Mesothelial cell of epicardium (in vitro differentiated cells): Measurements from ENCODE around the gene CYB5D1. TPM values are rescaled to one million over a fixed set of nuclear protein-coding genes. Genes with fewer than 3 reads are reported as not detected.

Experiments
- DNase-seq, 2 experiments: peaks; one replicate each; pipeline ENCODE4 v3.0.0; 2021; ENCODE audit warnings: low spot score in 2 of 2; ENCODE audit not compliant: unreplicated experiment in 2 of 2
- H3K27ac Mint-ChIP-seq: 2 replicates; pipeline ENCODE4 v1.8.0; 2021; ENCODE audit warnings: mixed read lengths
- H3K27me3 Mint-ChIP-seq: 2 replicates; pipeline ENCODE4 v1.8.0; 2021; ENCODE audit warnings: low read depth, mixed read lengths
- H3K36me3 Mint-ChIP-seq: 2 replicates; pipeline ENCODE4 v1.8.0; 2021; ENCODE audit warnings: mixed read lengths
- H3K4me1 Mint-ChIP-seq: 2 replicates; pipeline ENCODE4 v1.8.0; 2021; ENCODE audit warnings: mixed read lengths
- H3K4me3 Mint-ChIP-seq: 2 replicates; pipeline ENCODE4 v1.8.0; 2021; ENCODE audit warnings: mild to moderate bottlenecking, moderate library complexity, mixed read lengths
- H3K9me3 Mint-ChIP-seq: 2 replicates; pipeline ENCODE4 v1.8.0; 2021; ENCODE audit warnings: mixed read lengths
- total RNA-seq: library from RNA; stranded (reverse); gene quantifications from 3 replicates; pipeline ENCODE4 v1.2.1, GENCODE V29; 2021
- TF ChIP-seq, protein P1 (sequence below): fragments of 200-600 bp; sonication (generic); IDR thresholded peaks from one replicate; pipeline ENCODE4 v1.5.0; 2021; ENCODE audit warnings: antibody characterized with exemption; ENCODE audit not compliant: unreplicated experiment

CYB5D1 gene
- total RNA-seq, 1 donor from 2014 or later = 13.0 TPM

DNA sequence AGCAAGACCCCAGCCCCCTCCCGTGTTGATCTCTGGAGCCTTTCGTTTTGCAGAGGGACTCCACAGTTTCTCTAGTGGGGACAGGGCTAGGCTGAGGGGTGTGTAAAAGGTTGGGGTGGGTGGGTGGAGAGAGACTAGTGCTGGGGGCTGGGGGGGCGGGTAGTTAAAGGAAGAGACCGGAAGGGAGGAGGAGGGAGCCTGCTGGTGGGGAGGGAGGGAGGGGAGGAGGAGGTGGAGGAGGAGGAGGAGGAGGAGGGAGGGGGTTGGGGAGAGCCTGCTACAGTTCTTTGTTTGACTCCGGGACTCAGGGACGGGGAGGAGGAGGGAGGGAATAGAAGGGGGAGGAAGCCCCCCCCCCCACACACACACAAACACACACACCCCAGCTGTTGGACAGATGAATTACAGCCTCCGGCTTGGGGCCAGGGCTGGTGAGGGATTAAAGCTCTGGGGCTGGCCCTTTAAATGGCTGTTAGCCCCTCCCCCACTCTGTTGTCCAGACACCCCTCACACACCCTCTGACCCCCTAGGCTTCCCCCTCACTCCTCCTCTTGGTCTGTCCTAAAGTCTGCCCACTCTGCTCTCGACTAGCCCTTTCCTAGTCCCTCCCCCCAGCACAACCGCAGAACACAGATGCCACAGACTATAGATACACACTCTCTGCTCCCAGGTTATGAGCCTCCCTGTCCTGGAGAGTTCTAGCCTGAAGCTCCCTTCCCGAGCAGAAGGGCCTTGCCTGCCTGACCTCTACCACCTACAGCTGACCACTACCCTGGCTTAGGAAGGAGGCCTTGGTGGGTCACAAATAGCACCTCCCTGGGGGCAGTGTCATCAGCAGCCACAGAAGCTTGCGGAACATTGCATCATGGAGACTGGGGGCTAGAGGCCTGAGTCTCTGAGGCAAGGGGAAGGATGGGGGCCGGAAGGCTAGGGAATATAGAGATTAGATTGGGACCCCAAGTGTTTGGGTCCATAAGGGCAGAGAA is 19.4 kb upstream of the CYB5D1 start:
- no peak for DNase-seq
- peaks cover 4% of the 10 kb centered on the region for H3K36me3 Mint-ChIP-seq
- H3K4me3 Mint-ChIP-seq = peak overlapping the region; percentile 96
- no peaks in the 10 kb centered on the region for H3K9me3 Mint-ChIP-seq
- TF ChIP-seq, protein P1, sequence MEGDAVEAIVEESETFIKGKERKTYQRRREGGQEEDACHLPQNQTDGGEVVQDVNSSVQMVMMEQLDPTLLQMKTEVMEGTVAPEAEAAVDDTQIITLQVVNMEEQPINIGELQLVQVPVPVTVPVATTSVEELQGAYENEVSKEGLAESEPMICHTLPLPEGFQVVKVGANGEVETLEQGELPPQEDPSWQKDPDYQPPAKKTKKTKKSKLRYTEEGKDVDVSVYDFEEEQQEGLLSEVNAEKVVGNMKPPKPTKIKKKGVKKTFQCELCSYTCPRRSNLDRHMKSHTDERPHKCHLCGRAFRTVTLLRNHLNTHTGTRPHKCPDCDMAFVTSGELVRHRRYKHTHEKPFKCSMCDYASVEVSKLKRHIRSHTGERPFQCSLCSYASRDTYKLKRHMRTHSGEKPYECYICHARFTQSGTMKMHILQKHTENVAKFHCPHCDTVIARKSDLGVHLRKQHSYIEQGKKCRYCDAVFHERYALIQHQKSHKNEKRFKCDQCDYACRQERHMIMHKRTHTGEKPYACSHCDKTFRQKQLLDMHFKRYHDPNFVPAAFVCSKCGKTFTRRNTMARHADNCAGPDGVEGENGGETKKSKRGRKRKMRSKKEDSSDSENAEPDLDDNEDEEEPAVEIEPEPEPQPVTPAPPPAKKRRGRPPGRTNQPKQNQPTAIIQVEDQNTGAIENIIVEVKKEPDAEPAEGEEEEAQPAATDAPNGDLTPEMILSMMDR = no peak
- H3K27me3 Mint-ChIP-seq = no peaks in the 10 kb centered on the region
- H3K27ac Mint-ChIP-seq = peak overlapping the region; percentile 98
- peaks cover 63% of the 10 kb centered on the region for H3K4me1 Mint-ChIP-seq

DNA sequence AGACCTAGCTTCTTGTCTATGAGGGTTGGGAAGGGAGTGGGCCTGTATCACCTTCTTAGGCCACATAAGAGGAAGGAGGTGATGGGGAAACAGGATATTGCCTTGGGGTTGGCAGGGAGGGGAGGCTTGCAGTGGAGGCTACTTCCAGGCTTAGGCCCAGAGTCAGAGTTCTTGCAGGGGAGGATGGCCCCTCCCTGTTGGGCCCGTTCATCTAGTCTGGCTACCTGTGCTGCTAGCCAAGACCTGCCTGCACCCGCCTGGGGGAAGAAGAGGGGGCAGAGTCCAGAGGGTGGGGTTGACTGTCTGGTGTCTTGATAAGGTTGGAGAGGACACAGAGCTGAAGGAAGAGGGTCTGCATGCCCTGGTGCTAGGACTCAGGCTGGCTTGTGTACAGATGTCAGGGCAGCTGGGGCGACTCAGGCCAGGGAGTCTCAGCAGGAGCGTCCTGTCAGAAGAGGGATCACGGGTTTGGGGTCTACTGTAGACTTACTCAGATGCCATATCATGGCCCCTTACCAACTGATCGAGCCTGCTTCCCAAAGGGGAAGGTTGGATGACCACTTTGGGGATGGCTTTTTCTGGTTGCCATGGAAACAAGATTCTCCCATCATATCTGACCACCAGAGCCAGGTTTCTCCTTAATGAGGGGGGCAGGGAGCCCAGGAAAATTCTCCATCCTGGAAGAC is 18.5 kb upstream of the CYB5D1 start:
- no peak for DNase-seq
- Mint-ChIP-seq H3K27me3 (no peaks in the 10 kb centered on the region), H3K4me1 (peaks cover 60% of the 10 kb centered on the region), H3K9me3 (no peaks in the 10 kb centered on the region), H3K4me3 (peak overlapping the region; percentile 96), H3K36me3 (peaks cover 4% of the 10 kb centered on the region), H3K27ac (peak overlapping the region; percentile 98)
- TF ChIP-seq, protein P1 = no peak

DNA sequence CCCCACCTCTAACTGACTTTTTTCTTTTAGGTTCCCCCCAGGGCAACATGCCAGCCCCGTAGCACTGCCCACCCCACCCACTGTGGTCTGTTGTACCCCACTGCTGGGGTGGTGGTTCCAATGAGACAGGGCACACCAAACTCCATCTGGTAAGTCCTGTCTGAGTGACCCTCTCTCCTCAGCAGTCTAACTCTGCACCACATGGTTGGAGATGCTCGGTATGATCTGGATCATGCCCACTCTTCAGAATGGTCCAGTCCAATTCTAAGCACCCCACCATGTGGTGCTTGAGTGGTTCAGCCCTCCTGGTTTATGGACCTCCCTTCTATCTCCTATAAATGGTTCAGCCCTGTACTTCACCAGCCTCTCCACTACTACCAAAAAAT is 17.9 kb upstream of the CYB5D1 start:
- peak overlapping the region; percentile 96 for H3K4me3 Mint-ChIP-seq
- H3K27me3 Mint-ChIP-seq = no peaks in the 10 kb centered on the region
- peaks cover 4% of the 10 kb centered on the region for H3K36me3 Mint-ChIP-seq
- H3K9me3 Mint-ChIP-seq = no peaks in the 10 kb centered on the region
- peaks cover 60% of the 10 kb centered on the region for H3K4me1 Mint-ChIP-seq
- peak overlapping the region; percentile 98 for H3K27ac Mint-ChIP-seq
- TF ChIP-seq, protein P1 = no peak
- no peak for DNase-seq

DNA sequence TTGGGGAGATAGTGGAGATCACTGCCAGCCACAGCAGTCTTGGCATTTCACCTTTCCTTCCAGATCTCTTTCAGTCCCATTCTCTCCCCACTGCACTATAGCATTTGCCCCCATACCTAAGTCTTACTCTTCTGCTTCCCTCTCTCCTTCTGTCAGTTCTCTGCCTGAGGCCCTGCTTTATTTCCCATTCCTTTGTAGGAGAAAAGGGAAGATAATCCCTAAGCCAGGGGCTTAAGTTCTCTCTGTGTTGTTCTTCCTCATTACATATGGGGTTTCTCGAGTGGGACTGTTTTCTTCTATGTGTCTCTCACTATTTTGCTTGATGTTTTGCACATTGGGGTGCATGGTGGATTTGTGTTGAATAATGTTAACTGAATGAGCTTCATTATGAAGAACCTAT is 17.4 kb upstream of the CYB5D1 start:
- Mint-ChIP-seq H3K36me3 (peaks cover 4% of the 10 kb centered on the region), H3K27ac (peak overlapping the region; percentile 98), H3K9me3 (no peaks in the 10 kb centered on the region), H3K4me1 (peaks cover 58% of the 10 kb centered on the region), H3K4me3 (peak overlapping the region; percentile 95), H3K27me3 (no peaks in the 10 kb centered on the region)
- TF ChIP-seq, protein P1 = no peak
- no peak for DNase-seq

GRCh38 chr17:7840875-7841274 is 16.9 kb upstream of the CYB5D1 start:
- H3K36me3 Mint-ChIP-seq = peaks cover 4% of the 10 kb centered on the region
- no peaks in the 10 kb centered on the region for H3K9me3 Mint-ChIP-seq
- peak overlapping the region; percentile 98 for H3K27ac Mint-ChIP-seq
- TF ChIP-seq, protein P1 = no peak
- no peaks in the 10 kb centered on the region for H3K27me3 Mint-ChIP-seq
- peaks cover 60% of the 10 kb centered on the region for H3K4me1 Mint-ChIP-seq
- H3K4me3 Mint-ChIP-seq = peak overlapping the region; percentile 95
- DNase-seq = no peak
